ENCODE data around the gene UMOD. TPM values are rescaled to one million over a fixed set of nuclear protein-coding genes. Genes with fewer than 3 reads are reported as not detected.

Gene UMOD
- total RNA-seq, 2 experiments from 2014 or later = not detected

DNA sequence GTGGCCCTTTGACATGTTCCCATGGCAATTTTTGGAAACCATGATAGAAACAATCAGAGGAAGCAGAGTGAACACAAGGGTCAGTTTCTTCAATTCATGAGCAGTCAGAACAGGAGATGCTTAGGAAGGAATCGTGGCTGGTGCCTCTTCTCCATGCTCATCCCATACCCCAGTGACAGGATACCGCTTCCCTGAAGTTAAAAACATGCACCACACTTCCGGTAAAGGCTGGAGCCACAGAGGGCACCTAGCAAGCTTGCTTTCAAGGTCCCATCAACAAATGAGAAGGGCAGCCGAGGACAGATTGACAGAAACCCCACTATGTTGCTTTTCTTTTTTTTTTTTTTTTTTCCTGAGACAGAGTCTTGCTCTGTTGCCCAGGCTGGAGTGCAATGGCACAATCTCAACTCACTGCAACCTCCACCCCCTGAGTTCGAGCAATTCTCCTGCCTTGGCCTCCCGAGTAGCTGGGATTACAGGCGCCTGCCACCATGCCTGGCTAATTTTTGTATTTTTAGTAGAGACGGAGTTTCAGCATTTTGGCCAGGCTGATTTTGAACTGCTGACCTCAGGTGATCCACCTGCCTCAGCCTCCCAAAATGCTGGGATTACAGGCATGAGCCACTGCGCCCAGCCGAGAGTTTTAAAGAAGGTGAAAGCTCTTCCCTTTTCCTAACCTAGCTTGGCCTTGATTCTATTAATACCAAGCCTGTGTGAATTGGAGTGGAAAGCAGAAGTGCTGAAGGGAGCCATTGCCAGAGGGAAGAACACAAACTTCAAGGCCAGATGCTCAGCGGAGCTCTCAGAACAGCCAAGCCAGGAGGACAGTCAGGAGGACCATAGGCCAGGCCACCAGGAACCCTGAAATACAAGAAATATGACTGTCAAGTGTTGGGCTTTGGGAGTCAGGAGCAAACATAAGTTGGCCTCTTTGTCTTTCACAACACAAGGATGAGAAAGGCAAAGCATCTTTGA, 41.8 kb downstream of the UMOD start:
- H3K36me3 ChIP-seq (ENCODE audit: insufficient read depth, low read length) = no peaks in the 10 kb centered on the region
- TF ChIP-seq, protein P1, sequence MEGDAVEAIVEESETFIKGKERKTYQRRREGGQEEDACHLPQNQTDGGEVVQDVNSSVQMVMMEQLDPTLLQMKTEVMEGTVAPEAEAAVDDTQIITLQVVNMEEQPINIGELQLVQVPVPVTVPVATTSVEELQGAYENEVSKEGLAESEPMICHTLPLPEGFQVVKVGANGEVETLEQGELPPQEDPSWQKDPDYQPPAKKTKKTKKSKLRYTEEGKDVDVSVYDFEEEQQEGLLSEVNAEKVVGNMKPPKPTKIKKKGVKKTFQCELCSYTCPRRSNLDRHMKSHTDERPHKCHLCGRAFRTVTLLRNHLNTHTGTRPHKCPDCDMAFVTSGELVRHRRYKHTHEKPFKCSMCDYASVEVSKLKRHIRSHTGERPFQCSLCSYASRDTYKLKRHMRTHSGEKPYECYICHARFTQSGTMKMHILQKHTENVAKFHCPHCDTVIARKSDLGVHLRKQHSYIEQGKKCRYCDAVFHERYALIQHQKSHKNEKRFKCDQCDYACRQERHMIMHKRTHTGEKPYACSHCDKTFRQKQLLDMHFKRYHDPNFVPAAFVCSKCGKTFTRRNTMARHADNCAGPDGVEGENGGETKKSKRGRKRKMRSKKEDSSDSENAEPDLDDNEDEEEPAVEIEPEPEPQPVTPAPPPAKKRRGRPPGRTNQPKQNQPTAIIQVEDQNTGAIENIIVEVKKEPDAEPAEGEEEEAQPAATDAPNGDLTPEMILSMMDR (conservative IDR thresholded peaks at IDR 0.05; ENCODE audit: low read length) = no peak
- TF ChIP-seq EZH2phosphoT487 (IDR thresholded peaks at IDR 0.05; ENCODE audit: borderline replicate concordance, low read depth, low read length) = no peak
- no peaks in the 10 kb centered on the region for H3K9me2 ChIP-seq (ENCODE audit: insufficient read depth, low read length)
- H3K4me1 ChIP-seq (ENCODE audit: insufficient read depth, low read length, poor library complexity, severe bottlenecking) = no peaks in the 10 kb centered on the region
- H4K20me1 ChIP-seq (ENCODE audit: insufficient read depth, low read length) = no peaks in the 10 kb centered on the region
- no peak for DNase-seq (ENCODE audit: low spot score)
- H3K4me3 ChIP-seq (ENCODE audit: low read depth, low read length, poor library complexity, severe bottlenecking) = no peak overlapping the region
- no peaks in the 10 kb centered on the region for H3K9me3 ChIP-seq (ENCODE audit: low read length)
- H2AFZ ChIP-seq (ENCODE audit: low read length) = no peak overlapping the region
- ChIA-PET CTCF (ENCODE audit: unreplicated experiment) (no interaction called here), POLR2A (no interaction called here)
- H3K4me2 ChIP-seq (ENCODE audit: low read length) = no peak overlapping the region
- intact Hi-C loops (cut with micrococcal nuclease; ENCODE audit: unreplicated experiment) = no loop called here
- no TSS peak for BruUV-seq (replicated peaks)
- no peaks in the 10 kb centered on the region for H3K79me2 ChIP-seq (ENCODE audit: insufficient read depth, low read depth, low read length)
- H3K27ac ChIP-seq (ENCODE audit: low read depth, low read length, poor library complexity, severe bottlenecking) = no peak overlapping the region

DNA sequence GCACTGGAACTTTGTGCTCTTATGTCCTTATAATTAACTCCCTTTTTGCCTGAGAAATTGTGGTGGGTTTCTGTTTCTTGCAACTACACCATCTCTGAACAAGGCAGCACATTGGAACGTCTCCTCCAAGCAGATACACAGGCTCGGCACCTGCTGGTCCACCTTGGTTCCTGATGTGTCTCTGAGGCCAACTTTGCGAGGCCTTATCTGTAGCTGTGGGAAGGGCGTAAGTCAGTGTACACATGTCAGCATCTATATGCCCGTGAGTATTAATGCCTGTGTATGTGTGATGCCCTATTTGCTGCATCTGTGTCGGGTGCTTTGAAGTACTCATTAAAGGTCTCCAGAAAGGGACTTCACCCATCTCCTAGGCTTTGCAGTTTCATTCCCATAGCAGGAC, 42.7 kb downstream of the UMOD start:
- H3K4me3 ChIP-seq (ENCODE audit: low read depth, low read length, poor library complexity, severe bottlenecking) = no peak overlapping the region
- no peak overlapping the region for H2AFZ ChIP-seq (ENCODE audit: low read length)
- H3K27ac ChIP-seq (ENCODE audit: low read depth, low read length, poor library complexity, severe bottlenecking) = no peak overlapping the region
- H4K20me1 ChIP-seq (ENCODE audit: insufficient read depth, low read length) = no peaks in the 10 kb centered on the region
- H3K9me3 ChIP-seq (ENCODE audit: low read length) = no peaks in the 10 kb centered on the region
- ChIA-PET POLR2A (no interaction called here), CTCF (ENCODE audit: unreplicated experiment) (no interaction called here)
- DNase-seq (ENCODE audit: low spot score) = no peak
- no peaks in the 10 kb centered on the region for H3K36me3 ChIP-seq (ENCODE audit: insufficient read depth, low read length)
- no peaks in the 10 kb centered on the region for H3K79me2 ChIP-seq (ENCODE audit: insufficient read depth, low read depth, low read length)
- H3K9me2 ChIP-seq (ENCODE audit: insufficient read depth, low read length) = no peaks in the 10 kb centered on the region
- intact Hi-C loops (cut with micrococcal nuclease; ENCODE audit: unreplicated experiment) = no loop called here
- no TSS peak for BruUV-seq (replicated peaks)
- H3K4me2 ChIP-seq (ENCODE audit: low read length) = no peak overlapping the region
- TF ChIP-seq, protein P1 (conservative IDR thresholded peaks at IDR 0.05; ENCODE audit: low read length) = no peak
- TF ChIP-seq EZH2phosphoT487 (IDR thresholded peaks at IDR 0.05; ENCODE audit: borderline replicate concordance, low read depth, low read length) = no peak
- no peaks in the 10 kb centered on the region for H3K4me1 ChIP-seq (ENCODE audit: insufficient read depth, low read length, poor library complexity, severe bottlenecking)
